Ureter (tissue), 1 donor: ENCODE measurements around the gene SSBP1. TPM values are rescaled to one million over a fixed set of nuclear protein-coding genes. Genes with fewer than 3 reads are reported as not detected.
"Not testable (repeated sequence)": the region's sequence is repeated elsewhere in the genome, so short reads cannot be mapped to it uniquely, and the experiment has no call there.

Experiments used
- DNase-seq: peaks from one replicate; pipeline ENCODE4 v3.0.0-alpha.2; 2020; ENCODE audit warnings: low spot score
- total RNA-seq: library from RNA; stranded (reverse); gene quantifications from one replicate; pipeline ENCODE4 v1.2.4, GENCODE V29; 2023
- donor health status: DM: yes; HTN: yes; CAD: no.

Gene SSBP1
- total RNA-seq, 1 donor from 2014 or later, result 121 TPM

GRCh38 chr7:141709318-141709717 is 28.8 kb upstream of the SSBP1 start:
- no peak for DNase-seq

GRCh38 chr7:141709749-141710148 is 28.4 kb upstream of the SSBP1 start:
- DNase-seq, result no peak

- no peak for DNase-seq
Observed at GRCh38 chr7:141710301-141710700, 27.9 kb upstream of the SSBP1 start.

- no peak for DNase-seq
Observed at GRCh38 chr7:141712603-141713255, 25.4 kb upstream of the SSBP1 start.

DNA sequence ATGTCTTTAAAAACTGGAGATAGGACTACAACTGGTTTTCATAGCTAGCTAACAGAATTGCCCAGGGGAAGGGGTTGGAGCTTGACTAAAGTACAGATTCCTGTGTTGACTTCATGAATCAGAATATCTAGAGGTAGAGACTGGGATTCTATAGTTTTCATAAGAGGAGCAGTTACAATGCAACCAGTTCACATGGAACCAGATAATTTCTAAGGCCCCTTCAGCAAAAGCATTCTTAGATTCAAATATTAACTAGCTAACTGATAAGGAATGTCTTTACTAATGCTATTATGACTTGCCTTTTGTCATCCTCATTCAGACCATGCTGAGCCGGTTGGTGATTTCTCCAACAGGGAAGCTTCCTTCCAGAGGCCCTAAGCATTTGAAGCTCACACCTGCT is 24.3 kb upstream of the SSBP1 start:
- no peak for DNase-seq

- no peak for DNase-seq
Observed at GRCh38 chr7:141714571-141714970, 23.6 kb upstream of the SSBP1 start.

DNA sequence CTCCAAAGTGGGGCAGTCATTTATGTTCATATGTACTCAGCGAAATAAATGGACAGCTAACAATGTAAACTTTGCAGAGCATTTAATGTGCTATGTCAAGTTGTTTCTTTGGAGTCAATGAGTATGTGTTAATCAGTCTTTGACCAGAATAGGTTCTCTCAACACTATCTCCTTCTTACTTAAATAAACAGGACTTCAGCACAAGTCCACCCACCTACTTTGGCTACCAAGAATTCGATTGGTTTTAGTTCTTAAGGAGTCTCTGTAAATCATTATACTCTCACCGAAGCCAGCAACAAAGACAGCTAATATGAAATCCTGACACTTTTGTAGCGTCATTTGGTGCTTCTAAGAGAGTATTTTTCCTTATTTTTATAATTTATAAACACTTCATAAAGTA is 23.1 kb upstream of the SSBP1 start:
- DNase-seq, result no peak

GRCh38 chr7:141715794-141716689 is 22.1 kb upstream of the SSBP1 start:
- no peak for DNase-seq

DNA sequence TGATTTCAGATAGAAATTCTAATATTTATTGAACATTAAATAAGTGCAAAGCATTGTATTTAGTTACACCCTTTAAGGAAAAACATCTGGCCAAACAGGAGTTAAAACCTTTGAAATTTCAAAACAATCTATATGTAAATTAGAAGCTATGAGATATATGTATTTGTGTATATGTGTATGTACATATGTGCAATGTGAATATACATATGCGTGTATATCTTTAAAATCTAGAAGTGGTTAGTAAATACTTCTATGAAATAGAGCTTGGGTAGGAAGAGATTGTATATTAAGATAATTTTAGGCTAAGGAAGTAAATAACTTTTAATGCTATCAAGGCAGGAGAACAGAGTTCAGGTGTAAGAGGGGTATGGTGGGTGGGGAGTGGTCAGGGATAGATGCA is 20.7 kb upstream of the SSBP1 start:
- no peak for DNase-seq

GRCh38 chr7:141722529-141722928 is 15.6 kb upstream of the SSBP1 start:
- DNase-seq, result no peak

- DNase-seq, result no peak
Observed at GRCh38 chr7:141729020-141729419, 9.1 kb upstream of the SSBP1 start.

DNA sequence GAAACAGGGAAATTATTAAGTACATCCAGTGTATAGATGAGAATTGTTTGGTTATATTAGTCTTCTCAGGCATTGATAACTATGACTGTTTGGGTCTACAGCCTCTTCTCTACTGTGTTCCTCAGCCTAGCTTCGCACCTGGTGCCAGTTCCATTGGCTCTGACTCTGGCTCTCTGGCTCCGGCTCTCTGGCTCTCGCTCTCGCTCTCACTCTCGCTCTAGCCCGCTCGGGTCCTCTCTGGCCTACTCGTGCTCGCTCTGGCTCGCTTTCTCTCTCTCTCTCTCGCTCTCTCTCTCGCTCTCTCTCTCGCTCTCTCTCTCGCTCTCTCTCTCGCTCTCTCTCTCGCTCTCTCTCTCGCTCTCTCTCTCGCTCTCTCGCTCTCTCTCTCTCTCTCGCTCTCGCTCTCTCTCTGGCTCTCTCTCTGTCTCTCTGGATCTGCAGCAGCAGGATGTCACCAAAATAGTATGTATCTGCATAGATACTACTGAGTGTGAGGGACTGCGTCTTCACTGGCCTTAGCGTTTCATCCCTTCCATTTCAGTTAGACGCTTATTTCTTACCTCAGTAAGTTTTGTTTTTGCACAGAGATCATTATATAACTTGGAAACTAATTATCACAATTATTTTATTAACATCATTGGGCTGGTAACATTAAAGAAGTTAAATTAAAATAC is 6.5 kb upstream of the SSBP1 start:
- DNase-seq, result no peak

- DNase-seq, result no peak
Observed at GRCh38 chr7:141737118-141737835, 881 bp upstream of the SSBP1 start.

DNA sequence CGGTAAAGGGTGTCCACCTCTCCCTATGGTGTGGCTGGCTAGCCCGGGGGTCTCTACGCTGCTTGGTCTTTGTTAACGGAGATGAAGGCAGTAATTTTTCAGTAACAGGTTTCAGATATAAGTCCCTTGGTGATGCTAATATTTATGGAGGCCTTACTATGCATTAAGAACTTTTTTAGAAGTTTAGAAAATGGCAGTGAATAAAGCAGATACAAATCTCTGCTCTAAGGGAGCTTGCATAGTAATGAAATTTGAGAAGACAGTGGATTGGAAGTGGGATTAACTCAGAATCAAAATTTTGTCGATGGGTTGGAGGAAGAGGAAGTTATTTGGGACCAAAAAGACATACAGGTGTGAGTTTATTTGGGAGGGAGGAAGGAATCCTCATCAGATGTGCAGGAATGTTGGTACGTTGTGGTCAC is 445 bp downstream of the SSBP1 start:
- DNase-seq, result no peak

- DNase-seq, result no peak
Observed at GRCh38 chr7:141739250-141739649, 1.1 kb downstream of the SSBP1 start.

DNA sequence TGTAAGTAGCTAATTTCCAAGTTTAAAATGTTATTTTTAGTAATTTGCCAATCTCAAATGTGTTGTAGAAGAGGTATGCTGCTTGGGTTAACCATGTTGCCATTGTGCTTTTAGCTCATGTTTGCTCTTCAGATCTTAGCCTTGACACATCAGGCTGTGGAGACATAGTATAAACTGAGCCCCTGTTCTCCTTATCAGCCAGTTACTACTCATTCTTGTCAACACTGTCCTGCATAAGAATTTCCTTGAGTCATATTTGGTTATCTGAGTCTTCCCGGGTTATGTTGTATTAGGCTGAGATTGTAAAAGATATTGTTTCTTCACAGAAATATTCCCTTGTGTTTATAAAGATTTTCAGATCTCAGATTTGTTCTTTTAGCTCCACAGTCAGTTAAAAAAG is 4.1 kb downstream of the SSBP1 start:
- no peak for DNase-seq

- no peak for DNase-seq
Observed at GRCh38 chr7:141744131-141744530, 6.0 kb downstream of the SSBP1 start.

DNA sequence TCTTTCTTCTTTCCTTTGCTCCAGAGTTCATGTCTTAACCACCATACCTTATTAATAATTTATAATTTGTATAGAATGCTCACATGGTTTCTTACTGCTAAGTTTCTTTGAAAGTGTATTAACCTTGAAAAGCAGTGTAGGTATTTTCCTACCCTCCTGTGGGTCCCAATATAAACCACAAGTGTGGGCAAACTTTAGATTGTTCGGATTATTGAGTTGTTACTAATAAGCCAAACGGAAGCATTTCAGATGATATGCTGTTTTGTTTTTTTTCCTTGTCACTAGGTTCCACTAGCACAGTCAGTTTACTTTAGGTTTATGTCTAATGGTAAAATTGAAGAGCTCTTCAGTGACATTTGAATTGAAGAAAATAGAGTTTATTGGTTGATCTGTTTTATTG is 10.2 kb downstream of the SSBP1 start:
- DNase-seq, result no peak

DNA sequence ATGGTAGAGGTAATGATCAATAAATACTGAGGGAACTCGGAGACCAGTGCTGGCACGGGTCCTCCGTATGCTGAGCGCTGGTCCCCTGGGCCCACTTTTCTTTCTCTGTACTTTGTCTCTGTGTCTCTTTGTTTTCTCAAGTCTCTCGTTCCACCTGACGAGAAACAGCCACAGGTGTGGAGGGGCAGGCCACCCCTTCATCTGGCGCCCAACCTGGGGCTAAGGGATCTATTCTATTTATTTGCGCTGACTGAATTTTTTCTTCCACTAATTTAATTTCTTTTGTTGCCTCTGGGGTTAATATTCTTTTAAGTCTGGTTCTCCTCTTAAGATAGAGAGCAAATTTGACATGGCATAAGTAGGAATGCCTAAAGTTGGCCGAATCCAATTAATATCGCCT is 13.7 kb downstream of the SSBP1 start:
- not testable (repeated sequence) for DNase-seq

DNA sequence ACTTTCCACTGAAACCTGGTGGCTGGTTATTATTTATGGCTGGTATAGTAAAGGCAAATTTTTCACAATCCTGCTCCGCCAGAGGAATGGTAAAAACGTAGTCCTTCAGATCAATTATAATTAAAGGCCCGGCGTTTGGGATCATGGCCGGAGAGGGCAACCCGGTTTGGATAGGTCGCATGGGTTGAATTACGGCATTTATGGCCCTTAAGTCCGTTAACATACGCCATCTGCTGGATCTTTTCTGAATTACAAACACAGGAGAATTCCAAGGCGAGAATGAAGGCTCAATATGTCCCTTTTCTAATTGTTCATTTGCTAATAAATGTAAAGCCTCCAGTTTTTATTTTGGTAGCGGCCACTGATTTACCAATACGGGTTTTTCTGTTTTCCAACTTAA is 14.5 kb downstream of the SSBP1 start:
- no peak for DNase-seq

- DNase-seq, result no peak
Observed at GRCh38 chr7:141754939-141755338, 16.8 kb downstream of the SSBP1 start.

- no peak for DNase-seq
Observed at GRCh38 chr7:141763797-141764196, 25.6 kb downstream of the SSBP1 start, which contains the start of gene TAS2R3. TSS of gene TAS2R3 (plus strand) at chr7:141764097. CDS start at chr7:141764159, 62 bp downstream.
